Mesothelial cell of epicardium (in vitro differentiated cells): ENCODE data around the gene KCNJ11. TPM values are rescaled to one million over a fixed set of nuclear protein-coding genes. Genes with fewer than 3 reads are reported as not detected.

Source experiments
- DNase-seq, 2 experiments: peaks; one replicate each; pipeline ENCODE4 v3.0.0; 2021; ENCODE audit warnings: low spot score in 2 of 2; ENCODE audit not compliant: unreplicated experiment in 2 of 2
- H3K27ac Mint-ChIP-seq: 2 replicates; pipeline ENCODE4 v1.8.0; 2021; ENCODE audit warnings: mixed read lengths
- H3K27me3 Mint-ChIP-seq: 2 replicates; pipeline ENCODE4 v1.8.0; 2021; ENCODE audit warnings: low read depth, mixed read lengths
- H3K36me3 Mint-ChIP-seq: 2 replicates; pipeline ENCODE4 v1.8.0; 2021; ENCODE audit warnings: mixed read lengths
- H3K4me1 Mint-ChIP-seq: 2 replicates; pipeline ENCODE4 v1.8.0; 2021; ENCODE audit warnings: mixed read lengths
- H3K4me3 Mint-ChIP-seq: 2 replicates; pipeline ENCODE4 v1.8.0; 2021; ENCODE audit warnings: mild to moderate bottlenecking, moderate library complexity, mixed read lengths
- H3K9me3 Mint-ChIP-seq: 2 replicates; pipeline ENCODE4 v1.8.0; 2021; ENCODE audit warnings: mixed read lengths
- total RNA-seq: library from RNA; stranded (reverse); gene quantifications from 3 replicates; pipeline ENCODE4 v1.2.1, GENCODE V29; 2021
- TF ChIP-seq, protein P1 (sequence below): fragments of 200-600 bp; sonication (generic); IDR thresholded peaks from one replicate; pipeline ENCODE4 v1.5.0; 2021; ENCODE audit warnings: antibody characterized with exemption; ENCODE audit not compliant: unreplicated experiment

The KCNJ11 gene
- total RNA-seq, 1 donor from 2014 or later, result 3.0 TPM

DNA sequence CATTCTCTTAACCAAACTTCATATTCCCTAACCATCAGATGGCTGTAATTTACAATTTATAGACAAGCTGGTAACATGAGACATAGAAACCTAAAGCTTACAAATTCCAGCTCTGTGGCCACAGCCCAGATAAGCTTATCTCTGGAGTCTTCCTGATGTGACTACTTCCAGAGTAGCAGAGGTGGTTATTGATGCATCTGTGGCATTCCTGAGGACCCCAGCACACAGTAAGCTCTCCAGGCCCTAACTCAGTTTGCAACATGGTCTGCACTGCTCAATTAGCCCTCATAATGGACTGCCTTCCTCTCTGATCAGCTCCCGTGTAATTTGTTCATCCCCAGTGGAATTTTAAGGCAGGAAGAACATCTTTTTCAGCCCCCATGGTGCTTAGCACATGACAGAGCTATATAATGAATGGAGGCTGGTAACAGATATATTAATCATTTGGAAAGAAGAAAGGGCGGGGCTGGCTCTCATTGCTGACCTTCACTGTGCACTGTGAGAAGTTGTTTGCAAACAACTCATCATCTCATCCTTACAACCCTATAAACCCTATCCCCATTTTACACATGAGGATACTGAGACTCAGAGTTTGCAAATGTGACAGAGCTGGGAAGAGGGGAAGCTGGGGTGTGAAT, 30.1 kb upstream of the KCNJ11 start:
- no peak overlapping the region for H3K27ac Mint-ChIP-seq
- no peaks in the 10 kb centered on the region for H3K9me3 Mint-ChIP-seq
- no peak overlapping the region for H3K4me3 Mint-ChIP-seq
- DNase-seq, result no peak
- H3K36me3 Mint-ChIP-seq, result no peaks in the 10 kb centered on the region
- peaks cover 7% of the 10 kb centered on the region for H3K4me1 Mint-ChIP-seq
- TF ChIP-seq, protein P1, sequence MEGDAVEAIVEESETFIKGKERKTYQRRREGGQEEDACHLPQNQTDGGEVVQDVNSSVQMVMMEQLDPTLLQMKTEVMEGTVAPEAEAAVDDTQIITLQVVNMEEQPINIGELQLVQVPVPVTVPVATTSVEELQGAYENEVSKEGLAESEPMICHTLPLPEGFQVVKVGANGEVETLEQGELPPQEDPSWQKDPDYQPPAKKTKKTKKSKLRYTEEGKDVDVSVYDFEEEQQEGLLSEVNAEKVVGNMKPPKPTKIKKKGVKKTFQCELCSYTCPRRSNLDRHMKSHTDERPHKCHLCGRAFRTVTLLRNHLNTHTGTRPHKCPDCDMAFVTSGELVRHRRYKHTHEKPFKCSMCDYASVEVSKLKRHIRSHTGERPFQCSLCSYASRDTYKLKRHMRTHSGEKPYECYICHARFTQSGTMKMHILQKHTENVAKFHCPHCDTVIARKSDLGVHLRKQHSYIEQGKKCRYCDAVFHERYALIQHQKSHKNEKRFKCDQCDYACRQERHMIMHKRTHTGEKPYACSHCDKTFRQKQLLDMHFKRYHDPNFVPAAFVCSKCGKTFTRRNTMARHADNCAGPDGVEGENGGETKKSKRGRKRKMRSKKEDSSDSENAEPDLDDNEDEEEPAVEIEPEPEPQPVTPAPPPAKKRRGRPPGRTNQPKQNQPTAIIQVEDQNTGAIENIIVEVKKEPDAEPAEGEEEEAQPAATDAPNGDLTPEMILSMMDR, result no peak
- peaks cover 92% of the 10 kb centered on the region for H3K27me3 Mint-ChIP-seq

DNA sequence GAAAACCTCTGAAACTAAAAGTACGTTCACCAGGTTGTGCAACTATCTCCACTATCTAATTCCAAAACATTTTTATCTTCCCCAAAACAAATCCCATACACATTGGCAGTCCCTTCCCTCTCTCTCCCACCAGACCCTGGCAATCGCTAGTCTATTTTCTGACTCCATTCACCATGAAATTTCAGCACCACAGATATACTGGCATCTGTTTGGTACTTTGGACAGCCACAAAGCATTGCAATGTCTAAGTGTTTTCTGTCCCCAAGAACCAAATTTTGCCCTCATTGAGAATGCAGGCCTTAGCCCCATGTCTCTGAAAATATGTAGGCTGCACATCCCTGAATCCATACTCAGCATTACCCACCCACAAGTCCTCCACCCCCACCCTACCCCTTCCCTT, 28.0 kb upstream of the KCNJ11 start:
- Mint-ChIP-seq H3K36me3 (no peaks in the 10 kb centered on the region), H3K27ac (no peak overlapping the region), H3K27me3 (peaks cover 91% of the 10 kb centered on the region), H3K9me3 (no peaks in the 10 kb centered on the region), H3K4me1 (peaks cover 7% of the 10 kb centered on the region), H3K4me3 (no peak overlapping the region)
- DNase-seq, result no peak
- TF ChIP-seq, protein P1, result no peak

DNA sequence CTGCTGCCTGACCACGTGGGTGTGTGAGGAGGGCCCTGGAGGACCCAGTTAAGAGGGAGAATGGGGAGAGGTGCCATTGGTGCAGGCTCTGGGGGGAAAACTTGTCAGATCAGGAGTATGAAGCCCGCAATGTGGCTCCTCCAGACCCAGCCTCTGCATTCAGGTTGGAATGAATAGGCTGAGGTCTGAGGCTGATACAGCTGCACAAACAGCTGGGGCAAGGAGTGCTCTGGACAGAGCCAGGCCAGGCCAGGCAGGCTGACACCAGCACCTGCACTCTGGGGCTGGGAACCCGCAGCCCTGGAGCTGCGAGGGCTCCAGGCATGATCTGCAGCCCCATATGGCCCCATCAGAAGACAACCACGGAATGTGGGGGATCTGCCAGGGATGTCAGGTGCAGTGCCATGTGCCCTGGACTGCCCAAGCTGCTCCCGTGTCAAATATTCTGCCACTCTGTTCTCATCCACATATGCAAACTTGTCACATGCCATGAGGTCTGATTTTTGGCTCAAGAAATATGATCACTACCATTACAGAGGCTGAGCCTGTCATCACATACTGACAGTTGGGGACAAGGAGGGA, 27.2 kb upstream of the KCNJ11 start:
- peaks cover 9% of the 10 kb centered on the region for H3K4me1 Mint-ChIP-seq
- H3K4me3 Mint-ChIP-seq, result no peak overlapping the region
- TF ChIP-seq, protein P1, result no peak
- no peaks in the 10 kb centered on the region for H3K36me3 Mint-ChIP-seq
- no peaks in the 10 kb centered on the region for H3K9me3 Mint-ChIP-seq
- peaks cover 91% of the 10 kb centered on the region for H3K27me3 Mint-ChIP-seq
- DNase-seq, result no peak
- H3K27ac Mint-ChIP-seq, result no peak overlapping the region

DNA sequence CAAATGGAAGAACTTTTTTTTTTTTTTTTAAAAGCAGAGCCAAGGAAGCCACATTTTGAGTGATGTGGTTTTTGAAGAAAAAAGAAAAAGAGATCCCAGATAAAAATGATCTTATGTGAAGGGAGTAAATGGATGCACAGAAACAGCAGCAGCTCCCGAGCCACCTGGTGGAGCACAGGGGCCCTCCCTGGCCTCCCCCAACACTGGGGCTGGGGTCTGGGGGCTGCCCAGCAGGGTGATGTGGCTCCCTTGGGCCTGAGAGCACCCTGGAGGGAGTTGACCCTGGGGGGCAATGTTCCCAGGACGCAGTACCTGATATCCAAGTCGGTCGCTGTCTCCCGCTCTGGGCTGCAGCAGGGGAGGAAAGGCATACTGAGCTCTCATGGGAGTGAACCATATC, 26.5 kb upstream of the KCNJ11 start:
- no peaks in the 10 kb centered on the region for H3K36me3 Mint-ChIP-seq
- no peaks in the 10 kb centered on the region for H3K9me3 Mint-ChIP-seq
- no peak overlapping the region for H3K27ac Mint-ChIP-seq
- DNase-seq, result no peak
- TF ChIP-seq, protein P1, result no peak
- peaks cover 9% of the 10 kb centered on the region for H3K4me1 Mint-ChIP-seq
- peaks cover 85% of the 10 kb centered on the region for H3K27me3 Mint-ChIP-seq
- H3K4me3 Mint-ChIP-seq, result no peak overlapping the region

DNA sequence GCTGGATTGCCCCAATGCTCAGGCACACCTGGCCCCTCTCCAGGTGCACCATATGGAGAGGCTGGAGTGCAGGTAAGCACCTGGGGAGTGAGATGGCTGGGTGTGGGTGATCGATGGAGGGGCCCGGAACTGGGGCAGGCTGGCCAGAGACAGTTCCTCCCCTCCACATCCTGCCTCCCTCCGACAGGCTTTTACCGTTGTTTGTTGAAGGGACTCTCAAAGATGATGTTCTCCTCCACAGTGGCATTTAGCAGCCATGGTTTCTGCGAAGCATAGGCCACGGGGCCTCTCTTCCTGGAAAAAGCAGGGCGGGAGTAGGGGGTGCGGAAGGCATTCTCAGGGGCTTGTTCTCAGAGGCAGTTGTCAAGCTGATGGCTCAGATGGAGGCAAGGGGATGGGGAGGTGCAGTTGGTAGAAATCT, 25.9 kb upstream of the KCNJ11 start:
- peaks cover 9% of the 10 kb centered on the region for H3K4me1 Mint-ChIP-seq
- TF ChIP-seq, protein P1, result no peak
- no peak overlapping the region for H3K4me3 Mint-ChIP-seq
- no peak overlapping the region for H3K27ac Mint-ChIP-seq
- no peaks in the 10 kb centered on the region for H3K36me3 Mint-ChIP-seq
- no peaks in the 10 kb centered on the region for H3K9me3 Mint-ChIP-seq
- DNase-seq, result no peak
- H3K27me3 Mint-ChIP-seq, result peaks cover 82% of the 10 kb centered on the region
